Natural killer cell treated with Interleukin-12 subunit alpha and Interleukin-12 subunit beta and Interleukin-15 and Interleukin-18, amount 100 ng/mL, for 72 hours (primary cell): ENCODE results near the gene CHST1. TPM values are rescaled to one million over a fixed set of nuclear protein-coding genes. Genes with fewer than 3 reads are reported as not detected.

Source experiments
- ATAC-seq, 2 donors: fragments of 150-1000 bp; cut with Tn5 transposase in 1 of 2; sonication (Bioruptor Pico), chemical (Tn5 transposase) in 1 of 2; 2 replicates each; pipeline ENCODE4 v1.10.0; 2021
- DNase-seq: peaks from one replicate; pipeline ENCODE4 v3.0.0; 2022; ENCODE audit warnings: low spot score
- H3K27ac Mint-ChIP-seq, 2 donors: 1 replicate in 1 of 2; 2 replicates in 1 of 2; pipeline ENCODE4 v1.8.0; 2022; ENCODE audit warnings: mixed read lengths in 2 of 2, mild to moderate bottlenecking in 1 of 2, moderate library complexity in 1 of 2
- H3K27me3 Mint-ChIP-seq, 2 donors: 1 replicate in 1 of 2; 2 replicates in 1 of 2; pipeline ENCODE4 v1.8.0; 2022; ENCODE audit warnings: mixed read lengths in 2 of 2
- H3K36me3 Mint-ChIP-seq: one replicate; pipeline ENCODE4 v1.8.0; 2022; ENCODE audit warnings: mixed read lengths
- H3K4me1 Mint-ChIP-seq, 2 donors: 1 replicate in 1 of 2; 2 replicates in 1 of 2; pipeline ENCODE4 v1.8.0; 2022; ENCODE audit warnings: low read depth in 2 of 2, mixed read lengths in 2 of 2, mild to moderate bottlenecking in 1 of 2
- H3K4me3 Mint-ChIP-seq: one replicate; pipeline ENCODE4 v1.8.0; 2022; ENCODE audit warnings: mixed read lengths
- H3K9me3 Mint-ChIP-seq: 2 replicates; pipeline ENCODE4 v1.8.0; 2022; ENCODE audit warnings: mixed read lengths
- total RNA-seq, 2 donors: library from RNA; stranded (reverse); gene quantifications; one replicate each; pipeline ENCODE4 v1.2.3, GENCODE V29; 2022

The CHST1 gene
- total RNA-seq, 2 donors from 2014 or later, result not detected

DNA sequence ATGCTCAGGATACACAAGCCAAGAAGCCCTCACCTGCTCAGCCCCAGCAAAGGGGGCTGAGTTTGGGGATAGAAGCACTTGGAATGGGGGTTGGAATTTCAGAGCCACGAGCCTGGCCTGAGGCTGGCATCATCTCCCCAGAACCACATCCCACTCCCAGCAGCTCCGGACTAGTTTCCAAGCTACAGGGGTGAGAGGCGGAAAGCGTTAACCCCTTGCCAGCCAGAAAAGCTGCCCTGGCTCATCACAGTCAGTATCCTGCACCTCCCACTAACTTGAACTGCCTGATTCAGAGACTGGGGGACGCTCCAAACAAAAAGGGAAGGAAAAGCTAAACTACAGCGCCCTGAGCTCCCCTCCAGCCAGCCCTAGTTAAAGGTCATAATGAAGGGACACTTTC, 19.0 kb upstream of the CHST1 start:
- H3K4me3 Mint-ChIP-seq, result no peak overlapping the region
- no peaks in the 10 kb centered on the region for H3K4me1 Mint-ChIP-seq
- H3K27ac Mint-ChIP-seq, result no peak overlapping the region
- DNase-seq, result no peak
- ATAC-seq, result no peak
- H3K27me3 Mint-ChIP-seq, result peaks cover 30% of the 10 kb centered on the region in 2 donors
- no peaks in the 10 kb centered on the region for H3K36me3 Mint-ChIP-seq
- H3K9me3 Mint-ChIP-seq, result no peaks in the 10 kb centered on the region

DNA sequence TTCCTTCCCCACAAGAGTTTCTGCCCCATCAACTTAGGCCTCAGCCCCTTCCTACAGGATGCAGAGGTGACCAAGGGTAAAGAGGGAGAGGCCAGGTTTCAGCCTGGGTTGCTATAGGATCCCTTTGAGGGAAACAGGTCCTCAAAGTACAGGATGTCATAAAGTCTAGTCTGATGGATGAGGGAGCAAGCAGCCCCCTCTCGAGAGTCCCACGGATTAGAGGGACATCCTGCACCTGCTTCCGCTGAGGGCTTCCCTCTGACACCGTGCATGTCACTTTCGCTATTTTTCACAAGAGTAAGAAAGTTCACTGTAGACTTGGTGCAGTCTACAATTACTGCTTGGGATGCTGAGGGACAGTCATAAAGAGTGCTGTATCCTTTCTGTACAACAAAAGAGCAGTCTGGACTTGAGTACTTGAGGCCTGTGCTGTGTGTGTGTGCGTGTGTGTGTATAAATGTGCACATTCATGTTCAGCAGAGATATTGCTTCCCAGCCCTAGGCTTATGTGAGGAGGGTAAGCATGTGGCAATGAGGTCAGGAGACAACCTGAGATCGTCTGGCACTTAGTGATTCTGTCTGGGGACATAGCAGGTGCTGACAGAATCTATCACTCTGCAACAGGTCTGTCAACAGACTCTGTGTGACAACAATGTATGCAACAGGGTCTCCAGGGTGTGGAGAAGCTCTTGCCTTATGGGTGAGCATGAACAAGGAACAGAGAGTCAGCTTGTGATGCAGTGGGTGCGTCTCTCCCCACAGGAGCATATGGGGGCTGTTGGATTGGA, 18.0 kb upstream of the CHST1 start:
- Mint-ChIP-seq H3K4me1 (no peaks in the 10 kb centered on the region), H3K9me3 (no peaks in the 10 kb centered on the region), H3K36me3 (no peaks in the 10 kb centered on the region), H3K27me3 (peaks cover 25 to 29% of the 10 kb centered on the region in 2 donors), H3K27ac (no peak overlapping the region), H3K4me3 (no peak overlapping the region)
- DNase-seq (no peak), ATAC-seq (peak; percentile 17 to 20)

DNA sequence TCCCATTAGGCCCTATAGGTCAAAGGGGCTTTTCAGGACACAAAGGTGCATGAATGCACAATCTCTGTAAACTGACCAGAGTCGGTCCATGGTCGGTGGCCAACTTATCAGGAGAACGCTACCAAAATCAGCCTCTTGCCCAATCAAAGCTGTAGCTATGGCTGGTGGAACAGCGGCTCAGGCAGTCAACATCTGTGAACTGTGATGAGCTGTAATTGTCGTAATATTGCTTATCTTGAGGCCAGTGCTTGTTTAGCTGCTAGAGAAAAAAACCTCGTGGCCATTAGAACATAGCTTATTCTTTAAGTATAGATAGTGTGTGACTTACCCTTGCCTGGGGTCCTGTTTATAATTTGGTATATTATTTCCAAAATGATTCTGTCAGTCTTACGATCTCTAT, 14.4 kb upstream of the CHST1 start:
- no peaks in the 10 kb centered on the region for H3K9me3 Mint-ChIP-seq
- ATAC-seq (no peak), DNase-seq (no peak)
- no peak overlapping the region for H3K4me3 Mint-ChIP-seq
- H3K4me1 Mint-ChIP-seq, result no peaks in the 10 kb centered on the region
- peaks cover 4 to 7% of the 10 kb centered on the region in 2 donors for H3K27me3 Mint-ChIP-seq
- H3K36me3 Mint-ChIP-seq, result no peaks in the 10 kb centered on the region
- no peak overlapping the region for H3K27ac Mint-ChIP-seq

DNA sequence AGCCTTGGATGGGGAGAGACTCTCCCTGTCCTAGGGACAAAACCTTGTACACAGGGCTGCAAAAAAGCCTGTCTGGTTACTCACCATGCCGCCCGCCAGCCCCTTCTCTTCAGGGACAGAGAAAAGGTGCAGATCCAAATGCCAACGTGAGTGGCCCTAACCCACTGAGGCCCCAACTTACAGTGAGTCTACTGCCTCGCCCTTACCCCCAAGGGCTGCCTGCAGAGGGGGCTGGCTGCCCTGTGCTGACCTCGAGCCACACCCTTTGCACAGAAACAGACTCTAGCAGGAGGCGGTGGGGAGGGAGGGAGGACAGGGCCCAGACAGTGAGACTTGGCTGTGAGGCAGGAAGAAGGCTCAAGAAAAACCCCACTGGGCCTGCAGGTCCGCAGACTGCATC, 13.6 kb upstream of the CHST1 start:
- no peaks in the 10 kb centered on the region for H3K36me3 Mint-ChIP-seq
- H3K27ac Mint-ChIP-seq, result no peak overlapping the region
- no peak overlapping the region for H3K4me3 Mint-ChIP-seq
- H3K27me3 Mint-ChIP-seq, result peaks cover 2 to 7% of the 10 kb centered on the region in 2 donors
- H3K9me3 Mint-ChIP-seq, result no peaks in the 10 kb centered on the region
- H3K4me1 Mint-ChIP-seq, result no peaks in the 10 kb centered on the region
- DNase-seq, result no peak
- ATAC-seq, result no peak

DNA sequence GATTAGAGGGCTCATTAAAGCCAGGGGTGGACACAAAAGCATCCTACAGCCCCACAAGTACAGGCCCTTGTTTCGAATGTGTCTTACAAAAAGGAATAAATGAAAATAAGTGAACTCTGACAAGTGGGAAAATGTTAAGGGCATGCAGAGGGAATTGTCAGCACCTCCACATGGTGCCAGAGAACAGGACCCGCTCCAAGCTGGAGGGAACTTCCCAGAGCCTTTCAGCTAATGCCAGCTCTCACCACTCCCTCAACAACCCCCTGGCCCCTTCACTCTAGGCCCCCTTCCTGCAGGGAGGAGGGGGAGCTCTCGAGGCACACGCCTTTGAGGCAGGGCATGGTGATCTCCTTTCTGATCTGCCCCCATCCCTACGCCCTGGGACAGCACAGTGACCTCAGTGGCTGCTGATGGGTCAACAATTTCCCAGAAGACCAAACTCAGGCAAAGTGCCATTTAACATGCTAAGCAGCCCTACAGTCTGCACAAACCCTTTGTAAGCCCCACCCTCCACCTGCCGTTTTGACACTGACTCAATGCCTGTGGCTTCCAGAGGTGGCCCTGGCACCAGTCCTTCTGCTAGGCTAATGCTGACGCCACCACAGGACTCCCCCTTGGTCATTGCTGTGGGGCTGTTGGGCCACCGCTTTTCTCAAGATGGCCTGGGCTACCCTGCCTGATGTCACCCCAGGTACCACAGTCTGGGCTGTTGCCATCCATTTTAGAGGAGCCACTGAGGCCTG, 12.5 kb upstream of the CHST1 start:
- H3K9me3 Mint-ChIP-seq, result no peaks in the 10 kb centered on the region
- no peaks in the 10 kb centered on the region for H3K4me1 Mint-ChIP-seq
- no peaks in the 10 kb centered on the region for H3K36me3 Mint-ChIP-seq
- H3K4me3 Mint-ChIP-seq, result no peak overlapping the region
- DNase-seq, result no peak
- peaks cover 2 to 7% of the 10 kb centered on the region in 2 donors for H3K27me3 Mint-ChIP-seq
- peak in 1 of 2 donors; percentile 18 for ATAC-seq
- H3K27ac Mint-ChIP-seq, result no peak overlapping the region

DNA sequence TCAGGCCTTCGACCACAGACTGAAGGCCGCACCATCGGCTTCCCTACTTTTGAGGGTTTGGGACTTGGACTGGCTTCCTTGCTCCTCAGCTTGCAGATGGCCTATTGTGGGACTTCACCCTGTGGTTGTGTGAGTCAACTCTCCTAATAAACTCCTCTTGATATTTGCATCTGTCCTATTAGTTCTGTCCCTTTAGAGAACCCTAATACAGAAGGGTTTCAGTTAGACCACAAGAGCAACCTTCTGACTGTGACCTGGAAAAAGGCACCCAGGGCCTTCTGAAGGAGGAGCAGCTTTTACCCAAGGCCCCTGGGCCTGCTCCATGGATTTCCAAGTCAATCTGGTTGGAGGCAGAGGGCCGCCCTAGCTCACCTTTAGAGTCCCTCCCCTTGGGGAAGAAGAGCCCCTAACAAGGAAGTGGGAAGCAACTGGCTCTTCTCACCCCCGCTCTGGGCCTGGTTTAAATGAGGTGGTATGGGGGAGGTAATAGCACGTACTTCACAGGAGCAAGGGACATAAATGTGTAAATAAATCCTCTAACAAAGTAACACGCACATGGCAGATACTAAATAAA, 11.2 kb upstream of the CHST1 start:
- DNase-seq (no peak), ATAC-seq (no peak)
- Mint-ChIP-seq H3K4me3 (no peak overlapping the region), H3K27ac (no peak overlapping the region), H3K4me1 (no peaks in the 10 kb centered on the region), H3K9me3 (no peaks in the 10 kb centered on the region), H3K36me3 (no peaks in the 10 kb centered on the region), H3K27me3 (peaks cover 2 to 7% of the 10 kb centered on the region in 2 donors)

DNA sequence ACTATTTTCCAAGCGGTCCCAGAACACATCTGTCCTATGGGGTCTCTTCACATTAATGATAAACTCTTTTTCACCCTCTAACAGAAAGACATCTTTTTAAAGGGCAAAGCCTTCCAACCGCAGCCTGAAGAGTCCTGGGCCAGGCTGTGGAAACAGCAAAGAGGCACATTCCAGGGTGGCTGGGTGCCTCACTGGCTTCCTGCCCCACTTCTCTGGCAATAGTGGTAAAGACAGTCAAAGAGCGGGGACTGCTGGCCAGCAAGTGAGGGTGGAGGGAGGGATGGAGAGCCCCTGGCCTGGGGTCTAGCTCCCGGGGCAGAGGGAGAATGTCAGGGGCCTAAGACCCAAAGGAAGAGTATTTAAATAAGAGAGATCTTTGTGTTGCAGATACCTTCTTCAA, 10.2 kb upstream of the CHST1 start:
- ATAC-seq, result no peak
- Mint-ChIP-seq H3K27me3 (peaks cover 0 to 2% of the 10 kb centered on the region in 2 donors), H3K4me3 (no peak overlapping the region), H3K36me3 (no peaks in the 10 kb centered on the region), H3K27ac (no peak overlapping the region), H3K4me1 (no peaks in the 10 kb centered on the region), H3K9me3 (no peaks in the 10 kb centered on the region)
- DNase-seq, result no peak

DNA sequence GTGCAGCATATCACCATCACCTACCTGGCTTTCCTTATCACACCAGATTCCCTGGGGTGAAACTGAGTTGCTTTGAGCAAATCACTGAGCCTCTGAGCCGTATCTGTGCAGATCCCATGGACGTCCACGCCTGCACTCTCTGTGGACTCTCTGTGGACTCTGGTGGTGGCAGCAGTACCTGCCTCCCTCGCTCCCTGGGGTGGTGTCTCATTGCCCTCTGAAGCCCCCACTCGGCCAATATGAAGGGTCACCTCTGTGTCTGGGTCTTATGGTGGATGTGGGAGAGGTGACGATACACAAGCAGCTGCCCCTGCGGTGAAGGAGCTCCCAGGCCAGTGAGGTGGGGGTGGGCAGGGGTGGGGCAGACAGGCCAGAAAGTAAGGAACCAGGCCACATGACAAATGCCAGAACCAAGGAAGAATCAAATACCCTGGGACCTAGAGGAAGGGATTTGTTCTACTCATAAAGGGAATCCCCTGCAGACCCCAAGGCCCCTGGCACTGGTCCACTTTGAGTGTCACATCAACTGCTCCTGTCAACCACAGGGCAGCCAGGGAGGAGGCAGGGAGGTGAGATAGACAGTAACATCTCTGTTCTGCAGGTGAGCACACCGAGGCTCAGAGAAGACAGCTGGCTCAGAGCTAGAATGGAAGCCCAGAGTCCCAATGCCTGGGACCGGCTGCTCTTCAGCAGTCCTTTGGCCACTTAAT, 9.2 kb upstream of the CHST1 start:
- H3K36me3 Mint-ChIP-seq, result no peaks in the 10 kb centered on the region
- H3K9me3 Mint-ChIP-seq, result no peaks in the 10 kb centered on the region
- H3K27me3 Mint-ChIP-seq, result peaks cover 0 to 2% of the 10 kb centered on the region in 2 donors
- no peaks in the 10 kb centered on the region for H3K4me1 Mint-ChIP-seq
- no peak overlapping the region for H3K27ac Mint-ChIP-seq
- H3K4me3 Mint-ChIP-seq, result no peak overlapping the region
- DNase-seq (no peak), ATAC-seq (peak in 1 of 2 donors; percentile 10)

DNA sequence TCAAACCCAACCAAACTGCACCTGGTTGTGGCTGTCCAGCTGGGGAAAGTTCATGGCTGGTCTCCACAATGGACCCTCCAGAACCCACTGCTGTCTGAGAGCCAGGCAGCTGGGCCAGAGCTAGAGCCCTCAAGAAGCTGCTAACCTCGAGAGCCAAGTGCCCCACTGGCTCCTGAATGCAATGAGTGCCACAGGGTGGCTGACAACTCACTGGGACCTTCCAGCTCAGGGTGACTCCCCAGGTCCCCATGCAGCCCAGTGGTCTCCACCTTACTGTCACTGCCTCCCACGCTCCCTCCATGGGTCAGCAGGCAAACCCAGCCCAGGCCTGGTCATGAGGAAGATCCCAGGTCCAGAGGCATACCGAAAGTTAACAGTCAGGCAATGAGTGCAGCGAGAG, 8.0 kb upstream of the CHST1 start:
- Mint-ChIP-seq H3K9me3 (no peaks in the 10 kb centered on the region), H3K4me1 (no peaks in the 10 kb centered on the region), H3K27me3 (peaks cover 6 to 7% of the 10 kb centered on the region in 2 donors), H3K27ac (no peak overlapping the region), H3K36me3 (no peaks in the 10 kb centered on the region), H3K4me3 (no peak overlapping the region)
- DNase-seq, result no peak
- ATAC-seq, result no peak

DNA sequence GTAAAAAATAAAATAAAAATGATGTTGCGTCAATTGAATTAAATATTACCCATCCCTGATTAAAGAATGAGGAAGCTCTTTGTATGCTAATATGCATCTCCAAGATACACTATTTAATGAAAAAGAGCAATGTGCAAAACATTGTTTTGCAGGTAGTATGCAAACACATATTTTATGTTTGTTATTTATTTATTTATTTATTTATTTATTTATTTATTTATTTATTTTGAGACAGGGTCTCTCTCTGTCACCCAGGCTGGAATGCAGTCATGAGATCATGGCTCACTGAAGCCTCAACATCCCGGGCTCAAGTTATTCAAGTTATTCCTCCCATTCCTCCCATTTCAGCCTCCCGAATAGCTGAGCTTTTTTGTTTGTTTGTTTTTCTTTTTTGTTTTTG, 7.2 kb upstream of the CHST1 start:
- Mint-ChIP-seq H3K4me1 (no peaks in the 10 kb centered on the region), H3K27ac (no peak overlapping the region)
- ATAC-seq, result no peak

DNA sequence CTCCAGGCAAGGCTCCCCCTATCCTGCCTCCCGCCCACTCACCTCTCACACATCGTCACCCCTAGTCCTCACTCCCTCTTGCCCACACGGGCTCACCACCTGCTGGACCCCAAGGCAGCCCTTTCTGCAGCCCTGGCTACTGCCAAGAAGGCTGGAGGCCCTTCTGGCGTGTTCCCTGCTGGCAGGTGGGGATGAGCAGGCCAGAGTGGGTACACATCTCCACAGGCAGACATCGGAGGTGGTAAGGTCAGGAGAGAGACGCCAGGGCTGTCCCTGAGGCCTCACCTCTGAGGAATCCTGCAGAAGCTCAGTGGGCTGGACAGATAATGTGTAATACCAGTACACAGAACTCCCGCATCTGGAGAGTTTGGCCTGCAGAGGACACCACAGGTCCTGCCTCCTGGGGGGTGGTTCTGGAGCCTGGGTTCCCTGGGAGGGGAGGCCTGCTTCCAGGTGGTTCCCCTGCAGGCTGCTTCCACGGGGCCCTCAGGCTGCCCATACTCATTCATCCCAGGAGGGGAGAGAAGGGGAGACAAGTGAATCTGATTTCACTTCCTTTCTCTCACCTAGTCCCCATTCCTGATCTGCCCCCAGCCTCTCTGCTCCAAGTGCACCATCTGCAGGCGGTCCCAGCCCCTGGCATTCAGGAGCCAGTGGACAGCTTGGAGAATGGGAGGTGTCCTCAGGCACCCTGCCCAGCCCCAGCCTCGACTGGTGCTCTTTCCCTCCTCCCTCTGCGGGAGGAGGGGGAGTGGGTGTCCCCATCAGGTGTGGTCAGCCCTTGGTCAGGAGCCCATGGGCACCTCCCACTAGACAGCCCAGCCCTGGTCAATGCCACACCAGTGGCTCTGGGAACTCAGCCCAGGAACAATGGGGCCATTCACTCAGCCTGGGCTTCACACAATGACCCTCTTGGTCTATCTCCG, 6.1 kb upstream of the CHST1 start:
- H3K27me3 Mint-ChIP-seq, result peaks cover 20 to 22% of the 10 kb centered on the region in 2 donors
- no peaks in the 10 kb centered on the region for H3K36me3 Mint-ChIP-seq
- DNase-seq (no peak), ATAC-seq (peak in 1 of 2 donors; percentile 31)
- no peak overlapping the region for H3K27ac Mint-ChIP-seq
- no peak overlapping the region for H3K4me3 Mint-ChIP-seq
- no peaks in the 10 kb centered on the region for H3K4me1 Mint-ChIP-seq
- no peaks in the 10 kb centered on the region for H3K9me3 Mint-ChIP-seq

More for the DNA sequence above, 7.2 kb upstream of the CHST1 start:
- Mint-ChIP-seq H3K27me3 (peaks cover 12 to 13% of the 10 kb centered on the region in 2 donors), H3K9me3 (no peaks in the 10 kb centered on the region), H3K36me3 (no peaks in the 10 kb centered on the region), H3K4me3 (no peak overlapping the region)
- no peak for DNase-seq

DNA sequence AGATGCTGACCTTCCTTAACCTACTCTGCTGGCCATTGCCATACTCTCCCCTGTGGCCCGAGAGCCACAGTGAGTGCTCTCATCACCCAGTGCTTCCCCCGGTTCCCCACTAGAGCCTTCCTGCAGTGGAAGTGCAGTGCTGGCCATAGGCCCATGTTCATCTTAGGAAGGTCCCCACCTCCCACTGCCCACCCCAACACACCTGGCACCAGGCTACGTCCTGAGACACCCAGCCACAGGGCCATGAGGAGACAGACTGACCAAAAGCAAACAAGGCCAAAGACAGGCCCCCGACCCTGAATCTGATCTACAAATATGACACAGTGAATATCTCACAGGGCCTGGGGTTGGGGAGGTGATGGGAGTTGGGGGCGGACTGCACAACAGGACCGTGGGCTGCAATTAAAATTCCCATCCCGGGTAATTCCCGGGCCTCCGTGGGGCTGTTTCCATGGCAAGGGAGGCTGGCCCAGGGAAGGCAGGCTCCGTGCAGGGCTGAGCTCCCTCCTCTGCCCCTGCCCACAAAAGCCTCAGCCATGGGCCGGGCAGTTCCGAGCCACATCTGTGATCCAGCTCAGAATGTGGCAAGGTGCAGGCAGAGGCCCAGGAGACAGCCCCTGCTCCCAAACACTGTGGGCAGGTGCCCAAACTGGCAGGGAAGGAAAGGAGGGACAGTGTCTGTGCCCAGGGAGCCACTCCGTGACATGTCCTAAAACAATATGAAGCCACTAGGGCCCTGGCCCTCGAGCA, 5.1 kb upstream of the CHST1 start:
- peaks cover 19 to 22% of the 10 kb centered on the region in 2 donors for H3K27me3 Mint-ChIP-seq
- no peak overlapping the region for H3K4me3 Mint-ChIP-seq
- ATAC-seq, result no peak
- H3K27ac Mint-ChIP-seq, result no peak overlapping the region
- H3K9me3 Mint-ChIP-seq, result no peaks in the 10 kb centered on the region
- DNase-seq, result no peak
- no peaks in the 10 kb centered on the region for H3K4me1 Mint-ChIP-seq
- H3K36me3 Mint-ChIP-seq, result no peaks in the 10 kb centered on the region
